IMR-90 (cell line): Measurements from ENCODE around the gene NACC2. TPM values are rescaled to one million over a fixed set of nuclear protein-coding genes. Genes with fewer than 3 reads are reported as not detected.

Experiments used
- ATAC-seq: fragments of 200-7000 bp; cut with Tn5 transposase; 2 replicates; pipeline ENCODE4 v1.9.1; 2020; ENCODE audit warnings: low read depth, mild to moderate bottlenecking, moderate library complexity
- BruUV-seq: library from RNA; stranded (reverse); fragments of 400-500 nt; replicated peaks from 2 replicates; lab custom pipeline; 2021; lab: Mats Ljungman, UMichigan
- CTCF ChIA-PET: fragments of 300-600 bp; formaldehyde crosslinking; extraction: SDS; loops from one replicate; lab custom pipeline; 2021; ENCODE audit warnings: antibody characterized with exemption; lab: Yijun Ruan, JAX
- POLR2A ChIA-PET: fragments of 300-600 bp; sonication (Branson Sonifier 250); formaldehyde crosslinking; loops from one replicate; lab custom pipeline; 2022; ENCODE audit warnings: antibody characterized with exemption; ENCODE audit not compliant: unreplicated experiment; lab: Charles Lee
- DNase-seq: peaks from one replicate; pipeline ENCODE4 v3.0.0; 2013
- H2AFZ ChIP-seq: replicated peaks from 2 replicates; pipeline ENCODE3; 2013; ENCODE audit warnings: low read length, mild to moderate bottlenecking; ENCODE audit not compliant: poor library complexity
- H2AK5ac ChIP-seq: 2 replicates; pipeline ENCODE4 v1.6.1; 2013; ENCODE audit warnings: low read depth, low read length, inconsistent platforms
- H2AK9ac ChIP-seq: replicated peaks from 2 replicates; pipeline ENCODE3; 2013; ENCODE audit warnings: mild to moderate bottlenecking, low read depth, low read length, moderate library complexity; ENCODE audit not compliant: poor library complexity
- H2BK120ac ChIP-seq: 2 replicates; pipeline ENCODE4 v1.6.1; 2013; ENCODE audit warnings: low read depth, low read length, inconsistent platforms
- H2BK15ac ChIP-seq: 3 replicates; pipeline ENCODE4 v1.6.1; 2013; ENCODE audit warnings: low read depth, low read length, inconsistent platforms
- H2BK20ac ChIP-seq: 2 replicates; pipeline ENCODE4 v1.6.1; 2013; ENCODE audit warnings: low read depth, mild to moderate bottlenecking, inconsistent platforms, low read length, moderate library complexity
- H2BK5ac ChIP-seq: 2 replicates; pipeline ENCODE4 v1.6.1; 2013; ENCODE audit warnings: mild to moderate bottlenecking, low read depth, low read length, inconsistent platforms; ENCODE audit not compliant: poor library complexity, severe bottlenecking
- H3K14ac ChIP-seq: replicated peaks from 2 replicates; pipeline ENCODE4 v1.6.1; 2013; ENCODE audit warnings: low read depth, low read length, inconsistent platforms
- H3K18ac ChIP-seq: 2 replicates; pipeline ENCODE4 v1.6.1; 2013; ENCODE audit warnings: low read depth, low read length, control low read depth
- H3K23ac ChIP-seq: 2 replicates; pipeline ENCODE4 v1.6.1; 2013; ENCODE audit warnings: low read depth, low read length, inconsistent platforms
- H3K27ac ChIP-seq: 2 replicates; pipeline ENCODE4 v1.5.1; 2013; ENCODE audit warnings: mild to moderate bottlenecking, control low read depth, low read length; ENCODE audit not compliant: insufficient read depth
- H3K27me3 ChIP-seq: 2 replicates; pipeline ENCODE4 v1.6.1; 2013; ENCODE audit warnings: low read length; ENCODE audit not compliant: control insufficient read depth, insufficient read depth
- H3K36me3 ChIP-seq: 2 replicates; pipeline ENCODE4 v1.6.1; 2013; ENCODE audit warnings: low read length, mixed read lengths; ENCODE audit not compliant: control insufficient read depth, insufficient read depth
- H3K4ac ChIP-seq: 2 replicates; pipeline ENCODE4 v1.6.1; 2013; ENCODE audit warnings: low read depth, low read length, inconsistent platforms
- H3K4me1 ChIP-seq: 2 replicates; pipeline ENCODE4 v1.6.1; 2013; ENCODE audit warnings: low read length, mixed read lengths; ENCODE audit not compliant: control insufficient read depth, insufficient read depth
- H3K4me2 ChIP-seq: 2 replicates; pipeline ENCODE4 v1.6.1; 2013; ENCODE audit warnings: low read depth, mild to moderate bottlenecking, control low read depth, low read length, moderate library complexity
- H3K4me3 ChIP-seq: 2 replicates; pipeline ENCODE4 v1.5.1; 2013; ENCODE audit warnings: low read depth, mild to moderate bottlenecking, control low read depth, low read length, moderate library complexity; ENCODE audit not compliant: insufficient read depth
- H3K56ac ChIP-seq: 2 replicates; pipeline ENCODE4 v1.6.1; 2013; ENCODE audit warnings: low read length, inconsistent platforms; ENCODE audit not compliant: insufficient read depth; ENCODE audit errors: extremely low read depth
- H3K79me1 ChIP-seq, 2 experiments: 2 replicates each; pipeline ENCODE4 v1.6.1; 2013; ENCODE audit warnings: low read length in 2 of 2, inconsistent platforms in 1 of 2, low read depth in 1 of 2
- H3K9ac ChIP-seq: 2 replicates; pipeline ENCODE4 v1.6.1; 2013; ENCODE audit warnings: low read depth, low read length, control low read depth
- H3K9me1 ChIP-seq: 2 replicates; pipeline ENCODE4 v1.6.1; 2013; ENCODE audit warnings: low read length, inconsistent platforms; ENCODE audit not compliant: insufficient read depth
- H3K9me3 ChIP-seq: 2 replicates; pipeline ENCODE4 v1.6.1; 2013; ENCODE audit warnings: low read length; ENCODE audit not compliant: control insufficient read depth, insufficient read depth
- H4K20me1 ChIP-seq: 2 replicates; pipeline ENCODE4 v1.6.1; 2013; ENCODE audit warnings: low read length, inconsistent platforms; ENCODE audit not compliant: insufficient read depth
- H4K5ac ChIP-seq: 2 replicates; pipeline ENCODE4 v1.6.1; 2013; ENCODE audit warnings: mild to moderate bottlenecking, low read depth, low read length, control low read depth
- H4K8ac ChIP-seq, 2 experiments: 2 replicates each; pipeline ENCODE4 v1.6.1; 2013; ENCODE audit warnings: low read depth in 2 of 2, low read length in 2 of 2, control low read depth in 1 of 2, inconsistent platforms in 1 of 2
- H4K91ac ChIP-seq: 2 replicates; pipeline ENCODE4 v1.6.1; 2013; ENCODE audit warnings: low read depth, low read length, inconsistent platforms; ENCODE audit not compliant: insufficient read depth
- BHLHE40 ChIP-seq: fragments of 150-350 bp; IDR thresholded peaks from 2 replicates; pipeline ENCODE4 v1.6.1; 2016; ENCODE audit warnings: mild to moderate bottlenecking, low read depth, low read length
- CEBPB ChIP-seq: IDR thresholded peaks from 2 replicates; pipeline ENCODE4 v1.6.1; 2012; ENCODE audit warnings: low read depth, low read length, improper control_type of control experiment
- CHD1 ChIP-seq: IDR thresholded peaks from 2 replicates; pipeline ENCODE4 v1.6.1; 2012; ENCODE audit warnings: low read depth, low read length, improper control_type of control experiment
- ELK1 ChIP-seq: fragments of 150-350 bp; IDR thresholded peaks from 2 replicates; pipeline ENCODE4 v1.6.1; 2016; ENCODE audit warnings: low read depth, mild to moderate bottlenecking, low read length, moderate library complexity, borderline replicate concordance
- FOS ChIP-seq: fragments of 150-350 bp; IDR thresholded peaks from 2 replicates; pipeline ENCODE4 v1.6.1; 2016; ENCODE audit warnings: low read depth, low read length
- MAFK ChIP-seq: IDR thresholded peaks from 2 replicates; pipeline ENCODE4 v1.6.1; 2012; ENCODE audit warnings: low read depth, low read length, improper control_type of control experiment
- MAZ ChIP-seq: IDR thresholded peaks from 2 replicates; pipeline ENCODE4 v1.6.1; 2012; ENCODE audit warnings: low read depth, mild to moderate bottlenecking, low read length, improper control_type of control experiment, moderate library complexity, borderline replicate concordance
- MXI1 ChIP-seq: IDR thresholded peaks from 2 replicates; pipeline ENCODE4 v1.6.1; 2012; ENCODE audit warnings: low read depth, mild to moderate bottlenecking, low read length, moderate library complexity, borderline replicate concordance
- NFE2L2 ChIP-seq: fragments of 150-350 bp; IDR thresholded peaks from 2 replicates; pipeline ENCODE4 v1.6.1; 2016; ENCODE audit warnings: low read depth, mild to moderate bottlenecking, low read length
- POLR2A ChIP-seq: IDR thresholded peaks from 2 replicates; pipeline ENCODE4 v1.6.1; 2012; ENCODE audit warnings: mild to moderate bottlenecking, low read depth, low read length
- RAD21 ChIP-seq: IDR thresholded peaks from 2 replicates; pipeline ENCODE4 v1.6.1; 2012; ENCODE audit warnings: low read length, improper control_type of control experiment
- RCOR1 ChIP-seq: IDR thresholded peaks from 2 replicates; pipeline ENCODE4 v1.6.1; 2012; ENCODE audit warnings: mild to moderate bottlenecking, low read length, improper control_type of control experiment; ENCODE audit not compliant: insufficient replicate concordance
- RFX5 ChIP-seq: IDR thresholded peaks from 2 replicates; pipeline ENCODE4 v1.8.0; 2012; ENCODE audit warnings: low read depth, mild to moderate bottlenecking, low read length, moderate library complexity
- SMC3 ChIP-seq: fragments of 150-350 bp; IDR thresholded peaks from 2 replicates; pipeline ENCODE4 v1.6.1; 2016; ENCODE audit warnings: low read depth, mild to moderate bottlenecking, antibody characterized with exemption, low read length, moderate library complexity
- USF2 ChIP-seq: fragments of 150-350 bp; IDR thresholded peaks from 2 replicates; pipeline ENCODE4 v1.6.1; 2017; ENCODE audit warnings: mild to moderate bottlenecking, antibody characterized with exemption, low read length, low read depth
- WGBS, 2 experiments: methylation state at CpG; one replicate each; pipeline versions ENCODE4 v1.1.5 to v1.1.7; 2013; ENCODE audit warnings: missing lambda C conversion rate in 2 of 2; ENCODE audit not compliant: insufficient read length in 1 of 2; ENCODE audit errors: extremely low coverage in 2 of 2; 5-methylcytosine and 5-hydroxymethylcytosine counted together
- dilution Hi-C: fragments of 300-500 bp; cut with HindIII; formaldehyde crosslinking; loops from one replicate; pipeline ENCODE4 v1.14.3; 2018; ENCODE audit warnings: low sequenced_read_pairs; ENCODE audit not compliant: unreplicated experiment
- in situ Hi-C: fragments of 300-500 bp; cut with MboI; formaldehyde crosslinking; loops from 3 replicates; pipeline ENCODE4 v1.14.3; 2019; ENCODE audit warnings: low sequenced_read_pairs, inconsistent platforms, mixed read lengths
- intact Hi-C: fragments of 100-400 bp; cut with micrococcal nuclease; formaldehyde crosslinking; loops from 2 replicates; pipeline ENCODE4 v1.10.0; 2022
- polyA plus RNA-seq, 3 experiments: library from polyadenylated mRNA; depleted of rRNA; stranded (reverse); fragments of >200 nt; gene quantifications; 2 replicates each; pipeline ENCODE4 v1.2.3, GENCODE V29; 2012; ENCODE audit warnings: low replicate concordance in 1 of 3
- total RNA-seq: library from RNA; depleted of rRNA; stranded (reverse); fragments of >200 nt; gene quantifications from 2 replicates; pipeline ENCODE4 v1.2.3, GENCODE V29; 2012
- TF ChIP-seq, protein P1 (sequence below): conservative IDR thresholded peaks from 2 replicates; pipeline ENCODE4 v1.5.1; 2012; ENCODE audit warnings: mild to moderate bottlenecking, low read depth, low read length, improper control_type of control experiment

Gene NACC2
- total and polyA plus RNA-seq, 2 of the 4 experiments (the other 2 are of a cell fraction), result 7.9 to 19.0 TPM

DNA sequence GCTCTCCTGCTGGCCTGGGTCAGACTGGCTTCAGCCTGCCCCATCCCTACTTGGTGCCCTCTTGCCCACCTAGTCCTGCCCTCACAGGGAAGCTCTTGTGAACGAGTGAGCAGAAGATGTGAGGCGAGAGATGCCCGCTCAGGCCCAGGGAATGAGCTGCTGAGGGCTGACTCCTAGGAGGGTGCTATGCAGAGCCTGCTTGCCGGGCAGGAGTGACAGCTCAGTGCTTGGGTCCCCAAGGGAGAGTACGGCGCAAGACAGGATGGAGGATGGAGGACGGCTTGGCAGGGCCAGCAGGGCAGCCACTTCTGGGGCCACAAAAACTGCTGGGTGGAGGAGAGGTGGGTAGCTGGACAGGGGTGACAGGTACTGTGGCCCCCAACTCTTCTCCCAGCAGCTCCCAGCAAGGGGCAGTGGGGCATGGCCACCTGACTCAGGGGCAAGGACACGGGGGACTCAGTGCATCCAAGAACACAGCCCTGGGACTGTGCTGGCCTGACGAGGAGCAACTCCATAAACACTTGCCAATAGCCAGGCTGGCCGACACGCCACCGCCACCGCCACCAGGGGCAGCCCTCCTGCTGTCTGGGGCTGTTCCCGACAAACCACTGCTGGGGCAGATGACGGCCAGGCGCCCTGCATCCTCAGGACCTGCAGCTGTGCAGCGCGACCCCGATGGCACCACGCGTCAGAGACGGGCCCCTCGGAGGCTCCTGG, 78.4 kb downstream of the NACC2 start:
- no peak for DNase-seq
- Histone ChIP-seq H3K56ac (no peak overlapping the region), H4K91ac (no peak overlapping the region), H4K5ac (no peak overlapping the region), H2BK15ac (no peak overlapping the region), H3K4me2 (no peak overlapping the region), H3K4ac (no peak overlapping the region), H4K20me1 (peaks cover 63% of the 10 kb centered on the region), H3K9ac (no peak overlapping the region), H2BK20ac (no peak overlapping the region), H2BK5ac (no peak overlapping the region), H3K79me1 (peaks cover 16 to 66% of the 10 kb centered on the region in 2 experiments), H3K9me1 (peaks cover 16% of the 10 kb centered on the region), H3K4me1 (peaks cover 5% of the 10 kb centered on the region), H3K36me3 (peaks cover 17% of the 10 kb centered on the region; the same call in 1 of the 2 replicates), H2AFZ (no peak overlapping the region), H3K18ac (no peak overlapping the region), H2AK5ac (no peak overlapping the region), H3K27me3 (no peaks in the 10 kb centered on the region), H3K23ac (no peak overlapping the region), H3K4me3 (no peak overlapping the region), H2BK120ac (no peak overlapping the region), H3K14ac (no peak overlapping the region), H4K8ac (no peak overlapping the region), H3K9me3 (no peaks in the 10 kb centered on the region), H2AK9ac (no peak overlapping the region), H3K27ac (no peak overlapping the region)
- WGBS, 2 experiments, result 94% methylated on average over 9 of the region's 23 CpGs; no CpG with 5 or more reads in 1 of the 2 experiments
- POLR2A ChIA-PET, result no interaction called here
- intact Hi-C loops (no loop called here), dilution Hi-C loops (no loop called here), in situ Hi-C loops (no loop called here)
- no TSS peak for BruUV-seq
- TF ChIP-seq POLR2A (no peak), MAFK (no peak), MXI1 (no peak), ELK1 (no peak), CHD1 (no peak), RAD21 (no peak), RCOR1 (no peak), MAZ (no peak), BHLHE40 (no peak), CEBPB (no peak), RFX5 (no peak), USF2 (no peak), FOS (no peak), NFE2L2 (no peak), SMC3 (no peak)
- TF ChIP-seq, protein P1, sequence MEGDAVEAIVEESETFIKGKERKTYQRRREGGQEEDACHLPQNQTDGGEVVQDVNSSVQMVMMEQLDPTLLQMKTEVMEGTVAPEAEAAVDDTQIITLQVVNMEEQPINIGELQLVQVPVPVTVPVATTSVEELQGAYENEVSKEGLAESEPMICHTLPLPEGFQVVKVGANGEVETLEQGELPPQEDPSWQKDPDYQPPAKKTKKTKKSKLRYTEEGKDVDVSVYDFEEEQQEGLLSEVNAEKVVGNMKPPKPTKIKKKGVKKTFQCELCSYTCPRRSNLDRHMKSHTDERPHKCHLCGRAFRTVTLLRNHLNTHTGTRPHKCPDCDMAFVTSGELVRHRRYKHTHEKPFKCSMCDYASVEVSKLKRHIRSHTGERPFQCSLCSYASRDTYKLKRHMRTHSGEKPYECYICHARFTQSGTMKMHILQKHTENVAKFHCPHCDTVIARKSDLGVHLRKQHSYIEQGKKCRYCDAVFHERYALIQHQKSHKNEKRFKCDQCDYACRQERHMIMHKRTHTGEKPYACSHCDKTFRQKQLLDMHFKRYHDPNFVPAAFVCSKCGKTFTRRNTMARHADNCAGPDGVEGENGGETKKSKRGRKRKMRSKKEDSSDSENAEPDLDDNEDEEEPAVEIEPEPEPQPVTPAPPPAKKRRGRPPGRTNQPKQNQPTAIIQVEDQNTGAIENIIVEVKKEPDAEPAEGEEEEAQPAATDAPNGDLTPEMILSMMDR, result no peak
- CTCF ChIA-PET, result no interaction called here
- ATAC-seq, result no peak
